Measurements from ENCODE around the gene RNASE11.
"Not testable (repeated sequence)": the region's sequence is repeated elsewhere in the genome, so short reads cannot be mapped to it uniquely, and the experiment has no call there.

Gene RNASE11

DNA sequence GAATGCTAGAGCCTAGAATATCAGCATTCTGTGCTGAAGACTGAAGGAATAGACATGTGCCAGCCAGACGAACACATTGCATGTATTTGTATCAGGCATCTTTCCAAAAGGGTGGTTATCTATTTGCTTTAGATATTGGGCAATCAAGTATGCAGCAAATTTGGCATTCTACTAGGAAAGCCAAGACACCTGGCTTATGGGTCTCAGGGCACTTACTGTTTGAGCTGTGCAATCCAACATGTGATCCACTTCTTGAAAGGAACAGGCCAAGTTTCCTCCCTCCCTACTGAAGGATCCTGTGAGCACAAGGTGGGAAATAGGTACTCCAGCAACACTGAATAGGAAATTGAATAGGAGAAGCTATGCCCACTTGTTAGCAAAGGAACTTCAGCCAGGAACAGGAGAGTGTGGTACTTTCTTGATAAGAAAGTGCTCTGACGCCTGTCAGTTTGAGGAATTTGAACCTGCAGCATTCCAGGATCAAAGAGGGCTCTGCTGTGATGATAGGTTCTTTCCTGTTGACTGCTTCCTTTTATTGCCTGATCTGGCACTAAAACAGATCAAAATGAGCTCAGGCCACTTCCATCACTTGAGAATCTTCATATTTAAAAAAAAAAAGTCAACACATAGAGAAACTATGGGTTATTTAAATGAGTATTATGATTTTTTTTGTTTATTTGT lies 33.1 kb upstream of the RNASE11 start:
- DNase-seq, result no peak
- peaks cover 41% of the 10 kb centered on the region for H3K4me1 Mint-ChIP-seq (ENCODE audit: low read depth)

GRCh38 chr14:20619688-20620087 lies 31.9 kb upstream of the RNASE11 start:
- not testable (repeated sequence) for H3K4me3 Mint-ChIP-seq; H3K27ac Mint-ChIP-seq; DNase-seq; H3K9me3 Mint-ChIP-seq; H3K36me3 Mint-ChIP-seq (ENCODE audit: low read depth)
- Mint-ChIP-seq H3K27me3 (peaks cover 28% of the 10 kb centered on the region), H3K4me1 (ENCODE audit: low read depth) (peaks cover 31% of the 10 kb centered on the region)

More for the DNA sequence above, 33.1 kb upstream of the RNASE11 start:
- no peaks in the 10 kb centered on the region for H3K36me3 Mint-ChIP-seq (ENCODE audit: low read depth)
- H3K27me3 Mint-ChIP-seq, result peaks cover 39% of the 10 kb centered on the region
- H3K4me3 Mint-ChIP-seq, result no peak overlapping the region
- H3K27ac Mint-ChIP-seq, result no peak overlapping the region
- H3K9me3 Mint-ChIP-seq, result no peaks in the 10 kb centered on the region

- Mint-ChIP-seq H3K36me3 (ENCODE audit: low read depth) (no peaks in the 10 kb centered on the region), H3K27me3 (peaks cover 19% of the 10 kb centered on the region), H3K4me3 (no peak overlapping the region), H3K4me1 (ENCODE audit: low read depth) (peaks cover 20% of the 10 kb centered on the region), H3K27ac (no peak overlapping the region), H3K9me3 (no peaks in the 10 kb centered on the region)
- DNase-seq, result no peak
Observed at GRCh38 chr14:20618271-20618749, 30.5 kb upstream of the RNASE11 start.

DNA sequence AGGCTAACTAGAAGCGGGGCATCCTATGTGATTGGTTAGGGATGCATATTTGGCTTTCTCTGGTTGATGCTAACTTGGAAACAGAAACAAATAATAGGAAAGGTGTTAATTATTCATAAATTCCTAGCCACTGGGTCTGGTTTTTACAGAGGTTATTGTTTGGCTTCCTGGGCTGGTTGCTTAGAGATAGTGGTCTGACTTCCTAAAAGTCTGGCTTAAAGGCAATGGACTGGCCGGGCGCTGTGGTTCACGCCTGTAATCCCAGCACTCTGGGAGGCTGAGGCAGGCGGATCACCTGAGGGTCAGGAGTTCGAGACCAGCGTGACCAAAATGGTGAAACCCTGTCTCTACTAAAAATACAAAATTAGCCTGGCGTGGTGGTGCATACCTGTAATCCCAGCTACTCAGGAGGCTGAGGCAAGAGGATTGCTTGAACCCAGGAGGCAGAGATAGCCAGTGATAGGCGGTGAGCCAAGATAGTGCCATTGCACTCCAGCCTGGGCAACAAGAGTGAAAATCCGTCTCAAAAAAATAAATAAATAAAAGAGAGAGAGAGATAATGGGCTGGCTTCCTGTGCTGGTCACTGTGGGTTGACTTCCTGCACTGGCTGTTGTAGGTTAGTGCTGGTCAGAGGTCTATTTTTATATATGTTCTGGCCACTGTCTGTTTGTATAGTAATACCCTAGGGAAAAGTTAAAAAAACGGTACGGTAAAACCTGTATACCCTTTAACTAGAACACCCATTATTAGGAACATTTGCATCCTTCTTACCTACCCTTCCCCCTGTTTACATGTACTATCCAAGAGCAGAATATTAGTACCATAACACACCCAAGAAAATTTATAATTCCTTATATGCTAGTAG lies 29.6 kb upstream of the RNASE11 start:
- DNase-seq, result no peak
- Mint-ChIP-seq H3K27me3 (peaks cover 11% of the 10 kb centered on the region), H3K4me1 (ENCODE audit: low read depth) (peaks cover 12% of the 10 kb centered on the region), H3K27ac (no peak overlapping the region), H3K4me3 (no peak overlapping the region), H3K36me3 (ENCODE audit: low read depth) (no peaks in the 10 kb centered on the region), H3K9me3 (no peaks in the 10 kb centered on the region)

- H3K4me3 Mint-ChIP-seq, result no peak overlapping the region
- no peaks in the 10 kb centered on the region for H3K9me3 Mint-ChIP-seq
- H3K4me1 Mint-ChIP-seq (ENCODE audit: low read depth), result peaks cover 12% of the 10 kb centered on the region
- H3K27ac Mint-ChIP-seq, result no peak overlapping the region
- H3K36me3 Mint-ChIP-seq (ENCODE audit: low read depth), result no peaks in the 10 kb centered on the region
- no peak for DNase-seq
- peaks cover 4% of the 10 kb centered on the region for H3K27me3 Mint-ChIP-seq
Observed at GRCh38 chr14:20615996-20616395, 28.2 kb upstream of the RNASE11 start.

GRCh38 chr14:20614038-20614840 lies 26.4 kb upstream of the RNASE11 start:
- Mint-ChIP-seq H3K4me1 (ENCODE audit: low read depth) (peaks cover 12% of the 10 kb centered on the region), H3K27ac (peak overlapping the region; percentile 55), H3K36me3 (ENCODE audit: low read depth) (no peaks in the 10 kb centered on the region), H3K9me3 (no peaks in the 10 kb centered on the region), H3K27me3 (no peaks in the 10 kb centered on the region), H3K4me3 (no peak overlapping the region)
- no peak for DNase-seq

DNA sequence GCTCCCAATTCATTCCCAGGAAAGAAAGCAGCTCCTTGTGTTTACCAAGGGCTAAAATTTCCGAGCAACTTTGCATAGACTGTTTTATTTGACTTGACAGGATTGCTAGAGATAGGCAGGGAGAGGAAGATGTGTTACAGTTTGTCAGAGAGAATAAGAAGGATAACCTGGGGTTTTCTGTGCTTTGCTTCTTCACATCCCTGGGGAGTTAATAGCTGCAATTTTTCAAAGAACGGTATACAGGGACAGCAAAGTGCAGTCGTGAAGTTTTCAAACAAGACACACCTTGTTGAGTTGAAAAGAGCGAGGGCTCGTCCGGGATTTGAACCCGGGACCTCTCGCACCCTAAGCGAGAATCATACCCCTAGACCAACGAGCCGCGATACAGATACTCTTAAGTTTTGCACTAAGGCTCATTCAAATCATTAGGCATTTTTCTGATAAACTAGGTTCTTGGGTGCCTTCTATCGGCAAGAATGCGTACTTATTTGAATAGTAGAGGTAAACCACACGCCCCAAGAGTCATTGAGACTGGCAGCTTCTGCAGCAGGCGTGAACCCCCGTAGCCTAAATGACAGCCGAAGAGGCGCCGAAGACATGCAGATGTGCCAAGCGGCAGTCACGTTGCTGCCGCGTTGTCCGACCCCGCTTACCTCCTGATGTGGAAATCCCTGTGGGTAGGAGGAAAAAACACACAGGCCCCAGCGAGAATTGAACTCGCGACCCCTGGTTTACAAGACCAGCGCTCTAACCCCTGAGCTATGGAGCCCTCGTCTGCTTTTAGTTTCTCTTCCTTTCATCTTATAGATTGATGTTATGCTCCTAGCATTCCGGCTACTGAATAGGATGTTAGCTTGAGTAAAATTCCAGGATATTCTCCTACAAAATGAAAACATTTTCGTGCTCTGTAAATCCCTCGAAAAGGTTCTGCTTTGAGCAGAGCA lies 25.6 kb upstream of the RNASE11 start:
- Mint-ChIP-seq H3K4me3 (no peak overlapping the region), H3K27ac (no peak overlapping the region), H3K9me3 (no peaks in the 10 kb centered on the region), H3K27me3 (no peaks in the 10 kb centered on the region), H3K36me3 (ENCODE audit: low read depth) (no peaks in the 10 kb centered on the region), H3K4me1 (ENCODE audit: low read depth) (peaks cover 10% of the 10 kb centered on the region)
- peak; percentile 89 for DNase-seq

GRCh38 chr14:20612403-20612802 lies 24.6 kb upstream of the RNASE11 start:
- Mint-ChIP-seq H3K9me3 (no peaks in the 10 kb centered on the region), H3K4me3 (no peak overlapping the region), H3K27ac (no peak overlapping the region), H3K27me3 (no peaks in the 10 kb centered on the region), H3K4me1 (ENCODE audit: low read depth) (peaks cover 4% of the 10 kb centered on the region), H3K36me3 (ENCODE audit: low read depth) (no peaks in the 10 kb centered on the region)
- DNase-seq, result no peak

DNA sequence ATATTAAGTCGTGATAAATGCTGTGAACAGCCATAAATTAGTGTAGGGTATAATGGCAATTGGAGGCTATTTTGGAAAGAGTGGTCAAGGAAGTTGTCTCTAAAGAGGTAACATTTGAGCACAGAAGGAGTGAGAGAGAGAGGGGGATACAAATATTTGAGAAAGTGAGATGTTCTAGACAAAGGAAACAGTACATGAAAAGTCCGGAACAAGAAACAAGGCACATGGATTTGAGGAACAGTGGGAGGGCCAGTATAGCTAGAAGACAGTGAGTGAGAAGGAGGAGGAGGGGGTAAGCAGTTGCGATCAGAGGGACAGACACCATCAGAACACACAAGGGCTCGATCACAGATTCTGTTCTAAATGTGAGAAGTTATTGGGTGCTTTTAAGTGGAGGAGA lies 23.5 kb upstream of the RNASE11 start:
- Mint-ChIP-seq H3K4me3 (no peak overlapping the region), H3K27ac (no peak overlapping the region), H3K36me3 (ENCODE audit: low read depth) (no peaks in the 10 kb centered on the region), H3K4me1 (ENCODE audit: low read depth) (peaks cover 4% of the 10 kb centered on the region), H3K27me3 (no peaks in the 10 kb centered on the region), H3K9me3 (no peaks in the 10 kb centered on the region)
- DNase-seq, result no peak

GRCh38 chr14:20610002-20610765 lies 22.4 kb upstream of the RNASE11 start:
- H3K9me3 Mint-ChIP-seq, result no peaks in the 10 kb centered on the region
- H3K27ac Mint-ChIP-seq, result no peak overlapping the region
- H3K27me3 Mint-ChIP-seq, result no peaks in the 10 kb centered on the region
- peak; percentile 88 for DNase-seq
- H3K4me3 Mint-ChIP-seq, result no peak overlapping the region
- H3K36me3 Mint-ChIP-seq (ENCODE audit: low read depth), result no peaks in the 10 kb centered on the region
- H3K4me1 Mint-ChIP-seq (ENCODE audit: low read depth), result peaks cover 2% of the 10 kb centered on the region

- Mint-ChIP-seq H3K4me3 (no peak overlapping the region), H3K4me1 (ENCODE audit: low read depth) (peaks cover 2% of the 10 kb centered on the region), H3K36me3 (ENCODE audit: low read depth) (no peaks in the 10 kb centered on the region), H3K9me3 (no peaks in the 10 kb centered on the region), H3K27ac (no peak overlapping the region), H3K27me3 (no peaks in the 10 kb centered on the region)
- peak; percentile 76 for DNase-seq
Observed at GRCh38 chr14:20609215-20610001, 21.6 kb upstream of the RNASE11 start.

GRCh38 chr14:20608383-20609110 lies 20.7 kb upstream of the RNASE11 start:
- H3K27ac Mint-ChIP-seq, result no peak overlapping the region
- H3K4me3 Mint-ChIP-seq, result no peak overlapping the region
- H3K9me3 Mint-ChIP-seq, result no peaks in the 10 kb centered on the region
- H3K27me3 Mint-ChIP-seq, result no peaks in the 10 kb centered on the region
- H3K4me1 Mint-ChIP-seq (ENCODE audit: low read depth), result peaks cover 2% of the 10 kb centered on the region
- no peaks in the 10 kb centered on the region for H3K36me3 Mint-ChIP-seq (ENCODE audit: low read depth)
- no peak for DNase-seq

All from activated T-cell treated with anti-CD3 and anti-CD28 coated beads, Interleukin-2, amount 50 U/mL, for 24 hours (primary cell).